NCI-H2227 treated with DMSO at 0.1 percent for 48 hours (cell line): Measurements from ENCODE around the gene CADM4.
A peak's percentile ranks its signal among the peaks of the same experiment; 100 is the strongest.
"Not testable (repeated sequence)": the region's sequence is repeated elsewhere in the genome, so short reads cannot be mapped to it uniquely, and the experiment has no call there.

Experiments
- DNase-seq: peaks from one replicate; lab custom pipeline; 2025; lab: John Stamatoyannopoulos, UW

CADM4 gene

DNA sequence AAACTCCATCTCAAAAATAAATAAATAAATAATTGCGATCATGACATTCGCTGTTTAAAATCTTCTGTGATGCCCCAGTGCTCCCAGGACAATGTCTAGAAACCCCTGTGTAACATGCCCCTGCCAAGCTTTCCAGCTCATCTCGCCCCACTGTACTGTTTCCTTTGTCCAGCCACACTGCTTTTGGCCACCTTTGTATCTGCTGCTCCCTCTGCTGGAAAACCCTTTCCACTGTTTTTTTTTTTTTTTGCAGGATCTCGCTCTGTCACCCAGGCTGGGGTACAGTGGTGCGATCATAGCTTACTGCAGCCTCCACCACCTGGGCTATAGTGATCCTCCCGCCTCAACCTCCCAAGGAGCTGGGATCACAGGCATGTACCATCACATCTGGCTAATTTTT lies 22.8 kb upstream of the CADM4 start:
- DNase-seq, result no peak

DNA sequence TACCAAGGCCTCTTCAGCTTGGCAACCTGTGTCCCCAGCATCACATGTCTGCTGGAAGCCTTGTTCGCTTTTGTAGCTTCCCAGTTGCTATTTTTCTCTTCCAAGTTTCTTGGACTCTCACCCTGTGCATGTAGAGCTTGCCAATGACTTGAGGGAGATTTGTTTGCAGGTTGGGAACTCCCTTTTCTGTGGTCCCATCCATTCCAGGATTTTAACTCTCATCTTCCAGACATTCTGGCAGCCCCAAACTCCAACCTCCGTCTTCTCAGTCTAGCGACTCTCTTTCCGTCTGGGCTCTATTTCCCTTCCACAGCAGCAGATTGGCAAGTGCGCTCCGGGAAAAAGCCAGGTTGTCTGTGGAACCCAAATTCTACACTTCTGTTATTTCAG lies 21.3 kb upstream of the CADM4 start:
- DNase-seq, result no peak

DNA sequence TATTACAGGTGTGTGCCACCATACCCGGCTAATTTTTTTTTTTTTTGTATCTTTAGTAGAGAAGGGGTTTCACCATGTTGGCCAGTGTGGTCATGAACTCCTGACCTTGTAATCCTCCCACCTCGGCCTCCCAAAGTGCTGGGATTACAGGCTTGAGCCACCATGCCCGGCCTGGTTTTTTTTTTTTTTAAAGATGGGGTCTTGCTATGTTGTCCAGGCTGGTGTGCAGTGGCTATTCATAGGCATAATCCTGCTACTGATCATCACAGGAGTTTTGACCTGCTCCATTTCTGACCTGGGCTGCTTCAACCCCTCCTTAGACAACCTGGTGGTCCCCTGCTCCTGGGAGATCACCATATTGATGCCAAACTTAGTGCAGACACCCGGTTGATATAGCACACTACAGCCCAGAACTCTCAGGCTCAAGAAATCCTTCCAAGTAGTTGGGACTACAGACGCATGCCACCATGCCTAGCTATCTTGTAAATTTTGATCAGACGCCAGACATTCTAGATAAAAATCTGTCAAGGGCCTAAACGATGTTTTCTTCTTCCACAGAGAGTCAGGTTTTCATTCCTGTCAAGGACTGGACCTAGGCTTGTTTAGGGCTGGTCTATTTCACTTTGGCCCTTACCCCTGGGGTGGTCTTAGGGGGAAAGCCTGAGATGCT lies 20.8 kb upstream of the CADM4 start:
- DNase-seq, result no peak

DNA sequence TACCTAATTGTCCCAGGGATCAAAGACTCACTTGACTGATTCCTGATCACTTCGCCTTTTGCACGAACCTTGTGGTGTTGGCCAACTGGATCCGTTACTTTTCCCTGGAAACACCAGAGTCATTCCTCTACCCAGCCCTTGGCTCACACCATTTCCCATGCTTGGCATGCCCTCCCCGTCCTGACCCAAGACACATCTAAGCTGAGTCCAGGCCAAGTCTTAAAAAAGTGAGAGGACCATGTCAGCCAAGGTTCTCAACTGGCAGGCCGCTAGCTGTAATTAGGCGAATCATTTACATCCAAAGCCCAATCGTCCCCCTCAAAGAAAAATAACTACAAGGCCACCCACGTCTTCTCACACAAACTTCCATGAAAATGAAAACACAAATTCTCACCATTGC lies 18.8 kb upstream of the CADM4 start:
- no peak for DNase-seq

DNA sequence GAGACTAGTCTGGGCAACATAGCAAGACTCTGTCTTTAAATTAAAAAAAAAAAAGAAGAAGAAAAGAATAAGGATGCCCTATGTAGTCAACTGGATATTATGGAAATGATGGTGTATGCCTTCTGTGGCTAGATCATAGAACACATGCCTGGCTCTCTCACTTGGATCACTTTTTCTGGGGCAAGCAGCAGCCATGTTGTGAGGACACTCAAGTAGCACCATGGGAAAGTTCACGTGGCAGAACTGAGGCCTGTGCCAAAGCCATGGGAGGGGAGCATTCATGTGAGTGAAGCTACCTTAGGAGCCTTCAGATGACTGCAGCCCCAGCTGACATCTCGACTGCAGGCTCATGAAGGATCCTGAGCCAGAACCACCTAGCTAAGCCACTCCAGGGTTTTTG lies 18.4 kb upstream of the CADM4 start:
- no peak for DNase-seq

DNA sequence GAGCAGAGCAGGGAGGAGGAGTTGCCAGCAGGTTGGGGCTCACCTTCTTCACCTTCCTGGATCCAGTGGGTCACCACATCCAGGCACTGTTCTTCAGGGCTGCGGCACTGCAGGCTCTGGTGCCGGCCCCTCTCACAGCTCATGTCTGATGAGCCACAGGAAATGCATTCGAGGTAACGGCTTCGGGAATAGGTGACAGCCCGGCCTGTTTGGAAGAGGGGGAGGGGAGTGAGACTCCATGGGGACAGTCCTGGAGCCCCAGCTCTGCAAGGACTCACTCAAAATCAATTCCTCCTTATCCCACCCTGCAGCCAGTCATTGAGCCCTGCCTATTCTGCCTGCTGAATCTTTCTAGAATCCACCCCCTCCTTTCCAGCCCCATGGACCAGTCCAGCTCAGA lies 16.8 kb upstream of the CADM4 start:
- no peak for DNase-seq

DNA sequence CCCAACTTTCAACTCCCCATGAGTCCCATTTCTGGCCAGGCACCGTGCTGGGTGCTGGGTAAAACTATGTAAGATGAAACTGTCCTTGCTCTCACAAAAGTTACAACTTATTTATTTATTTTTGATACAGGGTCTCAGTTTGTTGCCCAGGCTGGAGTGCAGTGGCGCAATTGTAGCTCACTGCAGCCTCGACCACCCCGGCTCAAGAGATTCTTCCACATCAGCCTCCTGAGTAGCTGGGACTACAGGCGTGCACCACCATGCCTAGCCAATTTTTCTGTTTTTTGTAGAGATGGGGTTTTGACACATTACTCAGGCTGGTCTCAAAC lies 12.9 kb upstream of the CADM4 start:
- no peak for DNase-seq

DNA sequence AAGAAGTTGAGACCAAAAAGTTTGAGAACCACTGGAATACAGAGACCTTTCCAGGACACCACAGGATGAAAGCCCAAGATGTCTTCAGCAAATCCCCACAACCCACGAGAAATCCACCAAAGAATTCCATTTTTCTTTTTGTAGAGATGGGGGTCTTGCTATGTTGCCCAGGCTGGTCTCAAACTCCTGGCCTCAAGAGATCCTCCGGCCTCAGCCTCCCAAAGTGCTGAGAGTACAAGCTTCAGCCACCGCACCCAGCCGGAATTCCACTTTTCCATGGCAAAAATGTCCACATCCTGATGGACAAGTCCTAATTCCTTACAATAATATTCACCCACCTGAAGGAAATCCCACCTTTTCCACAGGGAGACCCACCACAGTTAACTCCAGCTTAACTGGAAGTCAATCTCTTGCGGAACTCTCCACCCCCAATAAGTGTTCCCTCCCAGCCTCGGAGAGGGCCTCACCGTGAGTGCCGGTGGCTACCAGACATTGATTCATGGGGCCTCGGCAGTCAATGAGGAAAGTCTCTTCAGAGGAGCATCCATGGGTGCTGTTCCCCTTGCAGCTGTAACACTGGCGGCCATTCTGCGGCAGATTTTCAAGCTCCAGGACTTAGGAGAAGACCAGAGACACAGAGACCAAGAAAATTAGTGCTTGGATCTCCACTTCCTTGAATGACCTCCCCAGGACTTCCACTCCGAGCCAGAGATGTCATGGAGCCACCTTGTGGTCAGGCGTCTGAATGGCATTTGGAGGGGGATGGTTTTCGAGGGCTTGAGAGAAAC lies 12.3 kb upstream of the CADM4 start:
- peak; percentile 14 for DNase-seq

DNA sequence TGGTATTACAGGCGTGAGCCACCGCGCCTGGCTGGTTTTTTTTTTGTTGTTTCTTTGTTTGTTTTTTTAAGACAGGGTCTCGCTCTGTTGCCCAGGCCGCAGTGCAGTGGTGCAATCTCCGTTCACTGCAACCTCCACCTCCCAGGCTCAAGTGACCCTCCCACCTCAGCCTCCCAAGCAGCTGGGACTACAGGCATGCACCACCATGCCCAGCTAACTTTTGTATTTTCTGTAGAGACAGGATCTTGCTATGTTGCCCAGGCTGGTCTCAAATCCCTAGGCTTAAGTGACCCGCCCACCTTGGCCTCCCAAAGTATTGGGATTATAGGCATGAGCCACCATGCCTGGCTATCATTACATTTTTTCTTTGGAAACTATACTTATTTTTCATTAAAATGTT lies 10.6 kb upstream of the CADM4 start:
- DNase-seq, result not testable (repeated sequence)

DNA sequence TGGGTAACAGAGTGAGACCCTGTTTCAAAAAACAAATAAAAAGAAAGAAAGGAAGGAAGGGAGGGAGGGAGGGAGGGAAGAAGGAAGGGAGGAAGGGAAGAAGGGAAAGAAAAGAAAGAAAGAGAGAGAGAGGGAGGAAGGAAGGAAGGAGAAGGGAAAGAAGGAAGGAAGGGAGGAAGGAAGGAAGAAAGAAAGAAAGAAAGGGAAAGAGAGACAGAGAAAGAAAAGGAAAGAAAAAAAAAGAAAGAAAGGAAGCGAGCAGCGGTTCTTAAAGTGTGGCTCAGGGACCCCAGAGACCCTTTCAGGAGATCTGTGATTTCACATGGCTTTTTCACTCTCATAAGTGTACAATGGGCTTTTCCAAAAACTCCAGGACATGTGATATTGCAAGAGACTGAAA lies 9.9 kb upstream of the CADM4 start:
- DNase-seq, result no peak

DNA sequence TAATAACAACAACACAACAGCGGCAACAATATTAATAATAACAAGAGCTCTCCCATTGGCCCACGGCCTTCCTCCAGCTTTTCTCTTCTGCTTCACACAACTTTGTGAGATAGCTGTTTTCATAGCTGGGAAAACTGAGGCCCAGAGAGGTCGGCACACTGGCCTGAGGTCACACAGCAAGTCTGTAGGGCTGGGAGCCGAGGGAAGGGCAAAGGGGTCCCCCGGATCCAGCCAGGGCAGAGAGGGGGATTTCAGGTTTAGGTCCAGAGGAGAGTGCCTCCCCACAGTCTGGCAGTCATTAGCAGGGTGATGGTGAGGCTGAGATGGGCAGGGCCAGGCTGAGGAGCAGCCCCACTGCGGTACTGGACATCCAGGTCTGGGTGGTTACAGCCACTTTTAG lies 9.0 kb upstream of the CADM4 start:
- DNase-seq, result no peak

DNA sequence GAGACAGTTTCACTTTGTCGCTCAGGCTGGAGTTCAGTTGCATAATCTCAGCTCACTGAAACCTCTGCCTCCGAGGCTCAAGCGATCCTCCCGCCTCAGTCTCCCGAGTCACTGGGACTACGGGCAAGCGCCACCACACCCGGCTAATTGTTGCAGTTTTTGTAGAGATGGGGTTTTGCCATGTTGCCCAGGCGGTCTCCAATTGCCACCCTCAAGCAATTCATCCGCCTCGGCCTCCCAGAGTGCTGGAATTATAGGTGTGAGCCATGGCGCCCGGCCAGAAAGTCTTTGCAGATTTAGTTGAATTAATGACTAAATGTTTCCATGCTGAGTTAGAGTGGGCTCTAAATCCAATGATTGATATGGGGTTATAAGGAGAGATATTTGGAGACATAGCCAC lies 4.5 kb upstream of the CADM4 start:
- peak; percentile 16 for DNase-seq

DNA sequence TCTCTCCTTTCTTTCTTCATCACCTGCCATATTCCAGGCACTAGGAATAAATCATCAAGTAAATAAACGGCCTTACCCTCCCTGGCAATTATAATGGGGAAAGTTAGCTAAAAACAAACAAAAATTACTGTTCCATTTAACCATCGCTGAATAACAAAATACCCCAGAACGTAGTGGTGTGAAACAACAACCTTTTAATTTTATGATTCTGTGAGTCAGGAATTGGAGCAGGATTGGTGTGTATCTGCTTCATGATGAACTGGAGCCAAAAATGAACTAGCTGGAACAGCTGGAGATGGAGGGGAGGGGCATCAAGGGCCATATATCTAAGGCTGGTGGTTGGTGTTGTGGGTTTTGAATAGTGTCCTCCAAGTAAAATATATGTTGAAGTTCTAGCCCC lies 3.7 kb upstream of the CADM4 start:
- DNase-seq, result no peak

DNA sequence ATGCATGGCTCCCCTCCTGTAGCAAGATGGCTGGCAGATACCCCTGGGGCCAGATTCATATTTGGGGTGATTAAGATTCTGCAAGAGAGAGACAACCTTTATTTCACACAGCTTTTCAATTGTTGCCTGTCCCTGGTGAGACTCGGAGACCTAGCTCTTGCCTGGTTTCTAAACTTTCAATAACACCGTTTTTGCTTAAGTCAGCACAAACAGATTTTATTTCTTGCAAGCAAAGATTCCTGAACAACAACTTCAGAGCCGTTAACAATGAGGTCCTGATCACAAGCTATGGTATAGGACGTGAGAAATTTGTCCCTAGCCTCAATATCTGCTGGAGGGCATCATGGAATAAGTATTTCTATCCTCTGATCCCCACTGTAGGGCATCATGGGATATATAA lies 2.9 kb upstream of the CADM4 start:
- no peak for DNase-seq

DNA sequence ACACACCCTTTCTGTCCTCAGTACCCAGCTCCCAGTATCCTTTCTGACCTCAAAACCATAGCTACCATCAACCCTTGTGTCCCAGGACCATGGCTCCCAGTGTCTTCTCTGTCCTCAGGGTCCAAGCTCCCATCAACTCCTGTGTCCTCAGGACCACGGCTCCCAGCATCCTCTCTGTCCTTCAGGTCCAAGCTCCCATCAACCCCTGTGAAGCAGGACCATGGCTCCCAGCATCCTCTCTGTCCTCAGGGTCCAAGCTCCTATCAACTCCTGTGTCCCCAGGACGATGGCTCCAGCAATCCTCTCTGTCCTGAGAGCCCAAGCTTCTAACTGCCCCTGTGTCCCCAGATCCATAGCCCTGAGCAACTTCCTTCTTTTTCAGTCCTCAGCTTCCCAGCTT lies 1.7 kb upstream of the CADM4 start:
- no peak for DNase-seq

DNA sequence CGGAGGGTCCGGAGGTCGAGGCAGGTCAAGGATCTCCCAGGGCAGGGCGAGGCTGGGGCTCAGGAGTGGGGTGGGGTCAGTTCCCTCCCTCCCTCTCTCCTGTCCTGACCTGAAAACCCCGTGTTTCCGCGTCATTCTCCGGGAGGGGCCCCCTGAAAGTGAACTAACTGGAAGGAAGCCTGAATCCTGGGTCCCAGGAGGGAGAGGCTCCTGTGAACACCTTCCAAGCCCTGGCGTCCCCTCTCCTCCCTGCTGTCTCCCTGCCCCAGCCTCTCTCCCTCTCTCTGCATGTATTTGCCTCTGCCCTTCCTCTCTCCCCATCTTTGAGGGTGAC lies 741 bp upstream of the CADM4 start:
- DNase-seq, result no peak

DNA sequence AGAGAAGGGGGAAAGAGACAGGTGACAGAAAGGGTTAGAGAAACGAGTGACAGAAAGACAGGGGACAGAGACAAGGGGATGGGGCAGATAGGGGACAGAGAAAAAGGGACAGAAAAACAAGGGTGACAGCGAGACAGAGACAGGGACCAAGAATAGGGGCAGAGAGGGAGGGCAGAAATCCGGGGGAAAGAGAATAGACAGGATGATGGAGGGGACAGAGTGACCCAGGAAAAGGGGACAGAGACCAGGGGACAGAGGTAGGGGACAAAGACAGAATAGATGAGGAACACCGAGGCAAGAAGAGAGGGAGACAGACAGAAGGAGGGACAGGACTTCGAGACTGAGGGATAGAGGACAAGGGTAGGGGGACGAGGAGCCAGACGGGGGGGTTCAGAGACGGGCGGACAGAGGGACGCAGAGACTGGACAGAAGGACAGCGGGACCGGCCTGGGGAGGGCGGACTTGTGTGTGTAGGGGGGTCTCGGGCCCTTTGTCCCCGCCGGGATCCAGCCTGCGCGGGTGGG lies 593 bp downstream of the CADM4 start:
- DNase-seq, result no peak

DNA sequence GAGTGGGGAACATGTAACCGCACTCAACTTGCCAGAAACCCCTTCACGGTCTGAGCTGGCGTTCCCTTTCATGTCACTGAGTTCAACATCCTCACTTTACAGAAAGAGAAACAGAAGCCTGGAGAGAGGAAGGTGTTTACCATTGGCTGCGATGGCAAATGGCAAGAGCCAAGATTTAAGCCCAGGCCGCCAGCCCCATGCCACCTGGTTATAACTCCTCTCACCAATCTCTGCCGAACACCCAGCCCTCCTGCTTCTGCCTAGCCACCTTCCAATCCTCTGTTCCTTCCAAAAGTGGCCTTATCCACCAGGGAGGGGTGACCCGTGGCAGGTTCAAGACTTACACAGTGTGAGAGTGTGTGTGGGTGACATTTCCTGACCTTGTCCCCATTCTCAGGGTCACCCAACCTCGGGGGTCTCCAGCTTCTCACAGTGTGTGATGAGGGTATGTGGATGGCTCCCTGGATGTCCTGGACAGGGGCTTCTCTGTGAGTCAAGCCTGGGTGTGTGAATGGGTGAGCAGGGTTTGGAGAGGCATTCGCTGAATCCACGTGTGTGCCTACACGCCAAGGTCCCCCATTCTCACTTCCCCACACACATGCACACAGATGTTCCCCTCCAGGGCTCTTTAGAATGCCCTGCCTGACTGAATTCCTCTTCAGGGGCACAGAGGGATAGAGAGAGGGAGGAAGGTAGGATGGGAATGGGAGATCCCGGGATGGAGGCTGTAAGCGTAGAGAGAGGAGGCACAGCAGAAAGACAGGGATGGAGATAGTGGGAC lies 1.2 kb downstream of the CADM4 start:
- no peak for DNase-seq

DNA sequence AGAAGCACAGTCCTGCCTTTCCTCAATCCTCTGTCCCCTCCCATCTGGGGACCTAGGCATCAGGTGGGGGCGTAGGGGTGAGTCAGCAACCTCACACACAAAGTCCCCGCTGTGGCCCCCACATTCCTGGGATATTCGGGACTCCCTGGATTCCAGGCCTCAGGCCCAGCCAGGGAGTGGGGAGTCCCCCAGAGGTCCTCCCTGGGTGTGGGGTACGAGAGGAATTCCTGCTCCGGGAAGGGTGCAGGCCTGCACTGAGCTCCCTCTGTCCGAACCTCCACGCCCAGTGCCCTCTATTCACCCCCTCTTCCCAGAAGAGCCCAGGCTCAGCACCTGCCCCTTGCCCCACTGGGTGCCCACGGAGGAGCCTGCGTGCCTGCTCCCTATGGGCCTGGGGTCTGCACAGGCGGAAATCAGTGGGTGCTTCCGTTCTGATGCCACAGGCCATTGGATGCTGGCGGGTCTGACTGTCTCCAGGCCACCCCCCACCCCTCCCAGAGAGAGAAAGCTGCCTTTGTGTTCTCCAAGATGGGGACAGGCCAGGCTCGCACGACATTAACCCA lies 3.4 kb downstream of the CADM4 start:
- no peak for DNase-seq

DNA sequence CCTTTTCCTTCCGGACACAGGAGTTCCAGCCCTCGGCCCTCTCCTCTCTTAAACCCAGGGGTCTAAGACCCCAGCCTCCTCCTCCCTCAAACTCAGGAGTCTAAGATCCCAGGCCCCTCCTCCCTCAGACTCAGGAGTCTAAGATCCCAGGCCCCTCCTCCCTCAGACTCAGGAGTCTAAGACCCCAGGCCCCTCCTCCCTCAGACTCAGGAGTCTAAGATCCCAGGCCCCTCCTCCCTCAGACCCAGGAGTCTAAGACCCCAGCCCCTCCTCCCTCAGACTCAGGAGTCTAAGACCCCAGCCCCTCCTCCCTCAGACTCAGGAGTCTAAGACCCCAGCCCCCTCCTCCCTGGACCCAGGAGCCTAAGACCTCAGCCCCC lies 4.1 kb downstream of the CADM4 start:
- not testable (repeated sequence) for DNase-seq

DNA sequence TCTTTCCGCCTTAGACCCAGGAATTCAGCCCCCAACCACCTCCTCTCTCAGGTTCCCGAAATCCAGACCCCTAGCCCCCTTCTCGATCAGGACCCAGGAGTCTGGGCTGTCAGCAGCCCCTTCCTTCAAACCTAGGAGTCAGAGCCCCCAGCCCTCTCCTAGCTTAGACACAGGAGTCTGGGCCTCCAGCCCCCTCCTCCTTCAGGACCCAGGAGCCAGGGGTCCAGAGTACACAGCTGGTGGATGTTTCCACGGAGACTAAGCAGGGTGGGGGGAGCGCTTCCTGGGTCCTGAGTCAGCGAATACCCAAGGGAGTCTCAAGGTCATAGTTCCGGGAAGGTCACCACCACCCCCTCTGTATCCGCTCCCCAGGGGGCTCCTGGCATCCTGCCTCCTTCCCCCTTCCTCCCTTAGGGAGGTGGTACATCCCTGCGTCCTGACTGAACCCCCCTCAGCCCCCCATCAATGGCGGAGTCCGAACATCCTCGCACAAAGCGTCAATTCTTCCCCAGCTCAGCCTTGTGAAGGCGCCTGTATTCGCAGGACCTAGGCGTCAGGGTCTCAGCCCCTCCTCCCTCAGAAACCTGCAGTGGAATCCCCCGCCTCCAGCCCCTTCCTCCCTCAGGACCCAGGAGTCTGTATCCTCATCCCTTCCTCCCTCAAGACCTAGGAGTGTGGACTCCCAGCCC lies 4.6 kb downstream of the CADM4 start:
- peak; percentile 17 for DNase-seq

DNA sequence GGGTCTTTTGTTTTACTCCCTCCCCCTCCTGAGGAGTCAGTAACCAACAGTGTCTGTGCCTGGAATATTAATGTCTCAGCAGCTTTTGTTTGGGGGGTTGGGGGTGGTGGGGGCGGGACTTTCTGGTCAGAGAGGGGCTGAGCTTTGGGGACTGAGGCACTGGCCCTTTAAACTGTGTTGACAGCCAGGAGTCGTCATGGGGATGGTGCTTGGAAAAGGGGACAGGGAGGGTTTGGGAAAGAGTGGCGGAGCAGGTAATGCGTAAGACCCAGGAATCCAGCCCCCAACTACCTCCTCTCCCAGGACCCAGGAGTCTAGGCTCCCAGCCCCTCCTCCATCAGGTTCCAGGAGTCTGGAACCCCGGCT lies 5.2 kb downstream of the CADM4 start:
- no peak for DNase-seq
